ENCODE data around the gene IGF1R.

- TF ChIP-seq CTCF (IDR thresholded peaks at IDR 0.05; ENCODE audit: insufficient read depth, low read length, poor library complexity, severe bottlenecking), result no peak
- TF ChIP-seq EZH2phosphoT487 (conservative IDR thresholded peaks at IDR 0.05; ENCODE audit: low read length), result no peak
Observed at GRCh38 chr15:98728082-98728810, 79.9 kb downstream of the IGF1R start.
